Glutamatergic neuron (in vitro differentiated cells): ENCODE data around the gene DISC1. TPM values are rescaled to one million over a fixed set of nuclear protein-coding genes. Genes with fewer than 3 reads are reported as not detected.

ENCODE experiments used
- DNase-seq: peaks from one replicate; pipeline ENCODE4 v3.0.0; 2022
- H3K27ac Mint-ChIP-seq: one replicate; pipeline ENCODE4 v1.8.0; 2020; ENCODE audit warnings: mild to moderate bottlenecking, mixed read lengths, inconsistent platforms; ENCODE audit not compliant: unreplicated experiment
- H3K27me3 Mint-ChIP-seq: one replicate; pipeline ENCODE4 v1.8.0; 2020; ENCODE audit warnings: mild to moderate bottlenecking, moderate library complexity, mixed read lengths, inconsistent platforms; ENCODE audit not compliant: unreplicated experiment
- H3K36me3 Mint-ChIP-seq: one replicate; pipeline ENCODE4 v1.8.0; 2020; ENCODE audit warnings: mild to moderate bottlenecking, mixed read lengths, inconsistent platforms; ENCODE audit not compliant: unreplicated experiment
- H3K4me1 Mint-ChIP-seq: one replicate; pipeline ENCODE4 v1.8.0; 2020; ENCODE audit warnings: mild to moderate bottlenecking, low read depth, mixed read lengths, inconsistent platforms; ENCODE audit not compliant: unreplicated experiment
- H3K4me3 Mint-ChIP-seq: one replicate; pipeline ENCODE4 v1.8.0; 2020; ENCODE audit warnings: mild to moderate bottlenecking, mixed read lengths, inconsistent platforms; ENCODE audit not compliant: unreplicated experiment
- H3K9me3 Mint-ChIP-seq: one replicate; pipeline ENCODE4 v1.8.0; 2020; ENCODE audit warnings: mild to moderate bottlenecking, moderate library complexity, mixed read lengths, inconsistent platforms; ENCODE audit not compliant: unreplicated experiment
- CTCF ChIP-seq: fragments of 200-600 bp; sonication (generic); IDR thresholded peaks from one replicate; pipeline ENCODE4 v1.5.0; 2021; ENCODE audit not compliant: partially characterized antibody, unreplicated experiment
- total RNA-seq: library from RNA; stranded (reverse); fragmentation: NEBNext Ultra II Directional; extraction: Animal tissue kit (Norgen Biotek cat#: 25700); gene quantifications from one replicate; pipeline ENCODE4 v1.2.1, GENCODE V29; 2021; ENCODE audit not compliant: unreplicated experiment

Gene DISC1
- total RNA-seq, 1 donor from 2014 or later: 9.1 TPM

DNA sequence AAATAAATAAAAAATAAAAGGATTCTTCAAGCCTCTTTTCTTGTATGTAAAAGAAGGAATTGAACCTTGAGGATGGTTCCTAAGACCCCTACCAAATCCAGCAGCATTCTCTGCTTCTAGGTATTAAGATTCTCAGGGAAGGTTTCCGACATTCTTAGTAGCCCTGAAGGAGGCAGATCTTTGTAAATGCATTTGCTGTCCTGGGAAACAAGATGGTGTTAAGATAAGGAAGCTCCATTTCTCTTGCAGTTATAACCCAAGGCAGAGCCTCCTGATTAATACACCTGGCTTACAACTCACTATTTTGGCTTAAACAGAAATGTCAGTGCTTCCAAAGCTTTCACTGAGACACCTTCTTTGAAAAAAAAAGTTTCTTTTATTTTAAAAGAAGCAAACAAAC lies 393.8 kb downstream of the DISC1 start:
- Mint-ChIP-seq H3K27ac (no peak overlapping the region), H3K9me3 (peaks cover 1% of the 10 kb centered on the region), H3K27me3 (no peaks in the 10 kb centered on the region), H3K36me3 (no peaks in the 10 kb centered on the region), H3K4me1 (peaks cover 8% of the 10 kb centered on the region), H3K4me3 (no peak overlapping the region)
- no peak for TF ChIP-seq CTCF
- no peak for DNase-seq

GRCh38 chr1:232029315-232029714 lies 402.7 kb downstream of the DISC1 start:
- H3K4me3 Mint-ChIP-seq: no peak overlapping the region
- no peaks in the 10 kb centered on the region for H3K27me3 Mint-ChIP-seq
- no peaks in the 10 kb centered on the region for H3K9me3 Mint-ChIP-seq
- no peak for TF ChIP-seq CTCF
- no peaks in the 10 kb centered on the region for H3K36me3 Mint-ChIP-seq
- H3K4me1 Mint-ChIP-seq: peaks cover 11% of the 10 kb centered on the region
- H3K27ac Mint-ChIP-seq: no peak overlapping the region
- no peak for DNase-seq

GRCh38 chr1:232031156-232031555 lies 404.6 kb downstream of the DISC1 start:
- H3K4me1 Mint-ChIP-seq: peaks cover 19% of the 10 kb centered on the region
- no peak overlapping the region for H3K4me3 Mint-ChIP-seq
- no peak for DNase-seq
- peaks cover 3% of the 10 kb centered on the region for H3K27me3 Mint-ChIP-seq
- no peaks in the 10 kb centered on the region for H3K36me3 Mint-ChIP-seq
- H3K27ac Mint-ChIP-seq: peak overlapping the region; percentile 50
- H3K9me3 Mint-ChIP-seq: peaks cover 5% of the 10 kb centered on the region
- TF ChIP-seq CTCF: no peak

GRCh38 chr1:232033285-232033684 lies 406.7 kb downstream of the DISC1 start:
- Mint-ChIP-seq H3K9me3 (peaks cover 13% of the 10 kb centered on the region), H3K27me3 (peaks cover 8% of the 10 kb centered on the region), H3K4me1 (peaks cover 31% of the 10 kb centered on the region), H3K27ac (no peak overlapping the region), H3K36me3 (no peaks in the 10 kb centered on the region), H3K4me3 (no peak overlapping the region)
- peak; percentile 25 for DNase-seq
- no peak for TF ChIP-seq CTCF

DNA sequence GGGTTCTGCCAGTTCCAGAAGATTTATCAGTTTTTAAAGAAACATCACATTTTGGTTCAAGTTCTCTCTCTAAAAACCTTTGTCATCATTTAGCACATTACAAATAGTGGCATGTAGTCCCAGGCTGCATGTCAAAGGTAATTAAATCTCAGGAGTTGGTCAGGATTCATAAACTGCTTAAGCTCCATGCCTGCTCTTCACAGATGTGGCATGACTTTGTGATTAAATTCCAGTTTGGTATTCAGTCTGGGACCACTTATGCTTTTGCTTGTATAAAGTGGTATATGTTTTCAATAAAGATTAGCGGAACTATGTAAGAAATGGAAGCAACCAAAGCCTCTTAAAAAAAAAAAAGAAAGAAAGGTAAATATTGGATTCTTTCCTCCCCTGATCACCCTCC lies 408.0 kb downstream of the DISC1 start:
- H3K4me3 Mint-ChIP-seq: no peak overlapping the region

More for the DNA sequence above, 408.0 kb downstream of the DISC1 start:
- Mint-ChIP-seq H3K9me3 (peaks cover 13% of the 10 kb centered on the region), H3K36me3 (no peaks in the 10 kb centered on the region), H3K27ac (no peak overlapping the region), H3K4me1 (peaks cover 35% of the 10 kb centered on the region), H3K27me3 (peaks cover 8% of the 10 kb centered on the region)
- no peak for DNase-seq
- no peak for TF ChIP-seq CTCF
